Mesenchymal stem cell (in vitro differentiated cells and primary cell): ENCODE measurements around the gene PRR15.

Experiments used
- DNase-seq: peaks from one replicate; pipeline ENCODE4 v3.0.0-alpha.2; 2013
- H2AFZ ChIP-seq: one replicate; pipeline ENCODE4 v1.6.1; 2013; ENCODE audit warnings: low read depth, mild to moderate bottlenecking, control low read depth, inconsistent platforms, low read length, moderate library complexity
- H2AK5ac ChIP-seq: 2 replicates; pipeline ENCODE4 v1.6.1; 2013; ENCODE audit warnings: low read length, moderate library complexity, mild to moderate bottlenecking, inconsistent platforms; ENCODE audit not compliant: severe bottlenecking
- H2BK120ac ChIP-seq: one replicate; pipeline ENCODE4 v1.6.1; 2013; ENCODE audit warnings: low read depth, mild to moderate bottlenecking, inconsistent platforms, low read length, moderate library complexity
- H2BK12ac ChIP-seq, 2 experiments: one replicate each; pipeline ENCODE4 v1.6.1; 2013; ENCODE audit warnings: inconsistent platforms in 2 of 2, low read length in 2 of 2, mild to moderate bottlenecking in 2 of 2, moderate library complexity in 2 of 2, control low read depth in 1 of 2
- H2BK15ac ChIP-seq: one replicate; pipeline ENCODE4 v1.6.1; 2013; ENCODE audit warnings: mild to moderate bottlenecking, low read depth, inconsistent platforms; ENCODE audit not compliant: poor library complexity, severe bottlenecking
- H2BK5ac ChIP-seq: 2 replicates; pipeline ENCODE4 v1.6.1; 2013; ENCODE audit warnings: low read depth, mild to moderate bottlenecking, low read length, control low read depth, inconsistent platforms; ENCODE audit not compliant: poor library complexity, severe bottlenecking
- H3K14ac ChIP-seq, 2 experiments: one replicate each; pipeline ENCODE4 v1.6.1; 2013; ENCODE audit warnings: inconsistent platforms in 2 of 2, low read length in 2 of 2, control low read depth in 1 of 2, mild to moderate bottlenecking in 1 of 2, moderate library complexity in 1 of 2
- H3K18ac ChIP-seq, 2 experiments: one replicate each; pipeline ENCODE4 v1.6.1; 2013; ENCODE audit warnings: inconsistent platforms in 2 of 2, low read length in 2 of 2, control low read depth in 1 of 2, low read depth in 1 of 2, mild to moderate bottlenecking in 1 of 2
- H3K23ac ChIP-seq, 2 experiments: one replicate each; pipeline ENCODE4 v1.6.1; 2013; ENCODE audit warnings: inconsistent platforms in 2 of 2, low read length in 2 of 2, mild to moderate bottlenecking in 2 of 2, moderate library complexity in 2 of 2, control low read depth in 1 of 2
- H3K27ac ChIP-seq: 2 replicates; pipeline ENCODE4 v1.5.1; 2013; ENCODE audit warnings: mild to moderate bottlenecking, moderate library complexity, low read length, control low read depth, inconsistent platforms; ENCODE audit not compliant: poor library complexity, severe bottlenecking
- H3K27me3 ChIP-seq, 2 experiments: 2 replicates each; pipeline versions ENCODE4 v1.6.1 to v1.7.0; 2013; ENCODE audit warnings: low read length in 2 of 2, mild to moderate bottlenecking in 2 of 2, moderate library complexity in 2 of 2, control low read depth in 1 of 2, inconsistent platforms in 1 of 2; ENCODE audit not compliant: control insufficient read depth in 1 of 2, insufficient read depth in 1 of 2
- H3K36me3 ChIP-seq, 2 experiments: 2 replicates each; pipeline versions ENCODE4 v1.6.1 to v1.7.0; 2013; ENCODE audit warnings: low read length in 2 of 2, control low read depth in 1 of 2, inconsistent platforms in 1 of 2, low read depth in 1 of 2, mild to moderate bottlenecking in 1 of 2; ENCODE audit not compliant: insufficient read depth in 2 of 2, control insufficient read depth in 1 of 2
- H3K4ac ChIP-seq, 2 experiments: one replicate each; pipeline ENCODE4 v1.6.1; 2013; ENCODE audit warnings: inconsistent platforms in 2 of 2, low read length in 2 of 2, mild to moderate bottlenecking in 2 of 2, moderate library complexity in 2 of 2, control low read depth in 1 of 2, low read depth in 1 of 2
- H3K4me1 ChIP-seq: 2 replicates; pipeline ENCODE4 v1.6.1; 2013; ENCODE audit warnings: low read depth, low read length, control low read depth; ENCODE audit not compliant: control insufficient read depth, insufficient read depth
- H3K4me2 ChIP-seq: 2 replicates; pipeline ENCODE4 v1.6.1; 2013; ENCODE audit warnings: low read length, mild to moderate bottlenecking, inconsistent platforms; ENCODE audit not compliant: poor library complexity, severe bottlenecking
- H3K4me3 ChIP-seq, 2 experiments: 2 replicates each; pipeline versions ENCODE4 v1.5.1 to v1.7.0; 2013; ENCODE audit warnings: low read length in 2 of 2, mild to moderate bottlenecking in 2 of 2, control low read depth in 1 of 2, low read depth in 1 of 2; ENCODE audit not compliant: insufficient read depth in 1 of 2
- H3K79me1 ChIP-seq: replicated peaks from 2 replicates; pipeline ENCODE4 v1.6.1; 2013; ENCODE audit warnings: mild to moderate bottlenecking, control low read depth, low read length, inconsistent platforms; ENCODE audit not compliant: poor library complexity, severe bottlenecking
- H3K9ac ChIP-seq: 2 replicates; pipeline ENCODE4 v1.7.0; 2013; ENCODE audit warnings: mild to moderate bottlenecking, low read length, moderate library complexity
- H3K9me3 ChIP-seq: 2 replicates; pipeline ENCODE4 v1.7.0; 2013; ENCODE audit warnings: mild to moderate bottlenecking, low read length; ENCODE audit not compliant: control insufficient read depth
- H4K8ac ChIP-seq: one replicate; pipeline ENCODE4 v1.6.1; 2013; ENCODE audit warnings: inconsistent platforms, mild to moderate bottlenecking, low read length, moderate library complexity
- H4K91ac ChIP-seq: one replicate; pipeline ENCODE4 v1.6.1; 2013; ENCODE audit warnings: mild to moderate bottlenecking, low read length, inconsistent platforms
- WGBS: methylation state at CpG from one replicate; pipeline ENCODE4 v1.1.7; 2013; ENCODE audit warnings: mixed read lengths; 5-methylcytosine and 5-hydroxymethylcytosine counted together

PRR15 gene

DNA sequence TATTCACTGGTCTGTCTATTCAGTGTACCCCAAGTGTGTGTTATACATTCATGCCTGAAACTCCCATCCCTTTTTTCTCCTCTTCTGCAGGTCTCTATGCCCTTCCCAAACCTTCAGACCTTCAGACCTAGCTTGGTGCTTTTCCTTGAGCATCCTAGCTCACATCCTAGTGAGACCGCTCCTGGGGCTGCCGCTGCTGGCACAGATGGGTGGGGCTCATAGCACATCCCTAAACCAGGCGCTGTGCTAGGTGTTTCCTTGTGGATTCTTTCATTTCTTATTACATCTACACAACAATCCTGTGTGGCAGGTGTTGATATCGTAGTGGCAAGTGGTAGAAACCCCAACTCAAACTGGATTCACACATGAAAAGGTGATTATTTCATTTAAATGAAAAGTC lies 43.2 kb downstream of the PRR15 start:
- Histone ChIP-seq H3K9ac (peak overlapping the region; percentile 6), H3K4me3 (no peak overlapping the region), H2AK5ac (no peak overlapping the region), H2BK12ac (peak overlapping the region in 1 of 2 experiments; percentile 54), H3K27me3 (no peaks in the 10 kb centered on the region), H3K4ac (peak overlapping the region in 1 of 2 experiments; percentile 24), H3K4me2 (no peak overlapping the region), H2BK5ac (no peak overlapping the region), H3K23ac (no peak overlapping the region), H3K18ac (peak overlapping the region; percentile 14 to 46), H4K91ac (no peak overlapping the region), H3K36me3 (no peaks in the 10 kb centered on the region), H2BK15ac (peak overlapping the region; percentile 52), H3K79me1 (no peaks in the 10 kb centered on the region), H3K9me3 (no peaks in the 10 kb centered on the region), H2AFZ (no peak overlapping the region), H4K8ac (peak overlapping the region; percentile 87), H3K4me1 (peaks cover 2% of the 10 kb centered on the region), H3K14ac (no peak overlapping the region), H3K27ac (no peak overlapping the region), H2BK120ac (peak overlapping the region; percentile 8)
- WGBS = 100% methylated on average over 2 of the region's 4 CpGs
- DNase-seq = no peak

DNA sequence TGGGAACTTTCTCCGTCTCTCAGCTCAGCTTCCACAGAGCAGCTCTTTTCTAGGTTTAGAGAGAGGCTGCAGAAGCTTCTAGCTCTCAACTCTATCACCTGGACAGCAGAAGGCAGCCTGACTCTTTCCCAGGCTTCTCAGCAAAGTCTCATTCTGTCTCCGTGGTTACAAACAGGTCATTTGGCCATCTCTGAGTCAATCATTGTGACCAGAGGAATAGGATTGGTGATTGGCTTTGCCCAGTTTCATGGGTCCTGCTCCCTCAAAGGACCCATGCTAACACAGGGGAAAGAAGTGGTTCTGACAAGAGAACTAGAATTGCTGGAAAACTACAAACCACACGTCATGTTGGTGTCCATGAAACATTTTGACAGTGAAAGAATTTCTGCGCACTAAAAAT lies 43.6 kb downstream of the PRR15 start:
- no peaks in the 10 kb centered on the region for H3K79me1 ChIP-seq
- no peak overlapping the region for H3K27ac ChIP-seq
- peak overlapping the region in 1 of 2 experiments; percentile 17 for H3K4ac ChIP-seq
- H4K91ac ChIP-seq = no peak overlapping the region
- H3K18ac ChIP-seq = peak overlapping the region in 1 of 2 experiments; percentile 43
- H3K27me3 ChIP-seq = no peaks in the 10 kb centered on the region
- 97% methylated on average over 4 of the region's 4 CpGs for WGBS
- peak overlapping the region; percentile 23 for H4K8ac ChIP-seq
- no peak overlapping the region for H2AK5ac ChIP-seq
- no peak overlapping the region for H2AFZ ChIP-seq
- peak overlapping the region; percentile 19 for H2BK120ac ChIP-seq
- H3K36me3 ChIP-seq = no peaks in the 10 kb centered on the region
- peak; percentile 3 for DNase-seq
- H3K9ac ChIP-seq = no peak overlapping the region
- no peak overlapping the region for H3K4me2 ChIP-seq
- H3K23ac ChIP-seq = no peak overlapping the region
- H2BK12ac ChIP-seq = peak overlapping the region in 1 of 2 experiments; percentile 54
- no peak overlapping the region for H2BK5ac ChIP-seq
- H3K9me3 ChIP-seq = no peaks in the 10 kb centered on the region
- H2BK15ac ChIP-seq = peak overlapping the region; percentile 52
- H3K4me1 ChIP-seq = peaks cover 2% of the 10 kb centered on the region
- H3K4me3 ChIP-seq = no peak overlapping the region
- no peak overlapping the region for H3K14ac ChIP-seq

DNA sequence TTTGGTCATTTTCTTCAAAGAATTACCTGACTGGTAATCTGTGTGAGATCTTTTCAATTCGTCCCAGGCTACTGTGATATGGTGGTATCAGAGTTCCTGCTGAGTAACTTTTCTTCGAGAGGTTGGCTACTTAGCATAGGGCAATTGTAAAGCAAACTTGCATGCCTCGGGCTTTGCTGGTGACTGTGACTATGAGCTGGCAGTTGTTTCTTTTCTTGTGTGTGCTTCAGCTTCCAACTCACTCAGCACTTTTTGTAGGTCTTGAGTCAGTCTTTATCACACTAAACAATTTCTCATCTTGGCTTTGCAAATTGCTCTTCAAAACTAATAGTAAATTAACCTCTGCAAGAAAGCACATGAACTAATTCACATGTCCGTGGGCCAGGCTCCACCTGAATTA lies 44.3 kb downstream of the PRR15 start:
- H3K4me1 ChIP-seq = peaks cover 2% of the 10 kb centered on the region
- no peaks in the 10 kb centered on the region for H3K27me3 ChIP-seq
- H3K79me1 ChIP-seq = no peaks in the 10 kb centered on the region
- no peaks in the 10 kb centered on the region for H3K9me3 ChIP-seq
- no peak overlapping the region for H4K91ac ChIP-seq
- no peak overlapping the region for H4K8ac ChIP-seq
- no peak overlapping the region for H3K18ac ChIP-seq
- no peak overlapping the region for H2AK5ac ChIP-seq
- H2BK15ac ChIP-seq = no peak overlapping the region
- H2BK5ac ChIP-seq = no peak overlapping the region
- H3K36me3 ChIP-seq = no peaks in the 10 kb centered on the region
- no peak overlapping the region for H3K14ac ChIP-seq
- no peak overlapping the region for H2BK120ac ChIP-seq
- H3K4ac ChIP-seq = no peak overlapping the region
- H3K4me2 ChIP-seq = no peak overlapping the region
- no peak overlapping the region for H2BK12ac ChIP-seq
- no peak overlapping the region for H3K27ac ChIP-seq
- WGBS = 35% methylated on average over 3 of the region's 4 CpGs
- H3K9ac ChIP-seq = no peak overlapping the region
- H3K4me3 ChIP-seq = no peak overlapping the region
- H3K23ac ChIP-seq = no peak overlapping the region
- no peak overlapping the region for H2AFZ ChIP-seq
- DNase-seq = peak; percentile 52

DNA sequence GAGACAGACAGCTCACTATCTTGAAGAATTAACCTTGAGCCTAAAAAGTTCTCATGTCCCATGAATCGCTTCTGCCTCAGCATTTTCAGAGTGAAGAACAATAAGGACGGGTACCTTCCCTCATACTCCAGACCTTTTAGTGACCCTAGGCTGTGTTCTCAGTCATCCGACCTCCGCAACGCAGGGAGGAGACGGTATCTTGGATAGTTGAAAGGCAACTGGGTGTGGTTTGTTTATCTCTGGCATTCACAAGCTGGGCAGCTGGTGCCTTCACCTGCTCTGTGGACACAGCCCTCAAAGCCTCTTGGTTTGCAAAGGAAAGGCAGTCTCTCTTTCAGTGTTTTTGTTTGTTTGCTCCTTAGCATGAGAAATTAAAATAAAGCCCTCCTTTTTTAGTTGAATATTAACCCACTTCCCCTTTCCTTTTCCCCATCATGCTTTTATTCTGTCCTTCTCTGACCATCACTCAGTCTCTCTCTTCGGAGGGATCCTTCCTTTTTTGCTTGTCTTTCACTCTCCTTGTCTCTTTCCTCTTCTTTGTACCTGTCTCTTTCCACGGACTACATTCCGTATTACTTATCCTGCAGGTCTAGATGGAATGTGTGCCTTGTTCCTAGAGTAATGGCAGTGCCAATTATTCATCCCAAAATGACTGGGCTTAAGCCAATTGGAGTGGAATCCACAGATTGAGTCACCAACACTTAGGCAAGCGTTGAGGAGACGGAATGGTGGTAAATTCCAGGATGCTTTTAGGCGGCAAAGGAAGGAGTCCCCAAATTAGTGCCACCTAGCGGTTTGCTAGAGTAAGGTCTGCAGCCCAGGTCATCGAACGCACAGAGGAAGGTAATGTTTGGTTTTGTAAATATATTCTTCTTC lies 45.8 kb downstream of the PRR15 start:
- Histone ChIP-seq H3K9me3 (no peaks in the 10 kb centered on the region), H3K9ac (peak overlapping the region; percentile 2), H3K4ac (no peak overlapping the region), H3K18ac (no peak overlapping the region), H2BK120ac (no peak overlapping the region), H4K91ac (peak overlapping the region; percentile 75), H2AFZ (no peak overlapping the region), H2BK15ac (no peak overlapping the region), H3K4me2 (no peak overlapping the region), H2BK5ac (no peak overlapping the region), H3K4me3 (no peak overlapping the region), H3K79me1 (no peaks in the 10 kb centered on the region), H3K27me3 (no peaks in the 10 kb centered on the region), H3K36me3 (no peaks in the 10 kb centered on the region), H3K27ac (no peak overlapping the region), H2AK5ac (no peak overlapping the region), H3K14ac (no peak overlapping the region), H3K4me1 (peaks cover 2% of the 10 kb centered on the region), H2BK12ac (peak overlapping the region in 1 of 2 experiments; percentile 9), H4K8ac (no peak overlapping the region), H3K23ac (no peak overlapping the region)
- DNase-seq = peak; percentile 15
- 60% methylated on average over 15 of the region's 15 CpGs for WGBS
